Erythroblast (primary cell): ENCODE results near the gene TRANK1.

Source experiments
- GATA1 ChIP-seq: IDR thresholded peaks from 2 replicates; pipeline ENCODE4 v1.6.1; 2011; ENCODE audit warnings: low read depth, mild to moderate bottlenecking, control low read depth, low read length, moderate library complexity
- POLR2A ChIP-seq: IDR thresholded peaks from 2 replicates; pipeline ENCODE4 v1.6.1; 2011; ENCODE audit warnings: mild to moderate bottlenecking, low read length

DNA sequence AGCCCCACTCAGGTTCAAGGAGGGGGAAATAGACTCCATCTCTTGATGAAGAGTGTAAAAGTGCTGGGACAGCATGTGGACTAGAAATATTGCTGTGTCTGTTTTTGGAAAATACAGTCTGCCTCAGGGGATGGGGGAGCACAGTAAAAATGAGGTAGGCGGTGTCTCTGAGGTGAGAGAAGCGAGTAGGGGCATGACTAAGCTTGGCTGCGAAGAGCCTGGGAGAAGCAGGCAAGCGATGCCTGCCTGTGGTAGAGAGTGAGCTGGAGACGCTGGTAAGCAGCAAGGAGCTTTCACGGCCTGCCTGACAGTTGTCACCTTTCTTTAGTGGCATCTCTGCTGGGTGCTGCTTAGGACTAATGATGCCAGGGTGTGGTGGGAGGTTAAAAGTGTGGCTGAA is 131.5 kb downstream of the TRANK1 start:
- TF ChIP-seq POLR2A (no peak), GATA1 (no peak)
